T-helper 1 cell treated with Interleukin-12 subunit alpha and Interleukin-12 subunit beta and Interleukin-4 antibody, amounts not matched to agents 30 μg/mL and 1 μg/mL, for 36 hours (primary cell): ENCODE results near the gene ZNF117.
"Not testable (repeated sequence)": the region's sequence is repeated elsewhere in the genome, so short reads cannot be mapped to it uniquely, and the experiment has no call there.

Experiments
- H3K27ac Mint-ChIP-seq: one replicate; pipeline ENCODE4 v1.8.0; 2021; ENCODE audit warnings: mild to moderate bottlenecking, mixed read lengths
- H3K27me3 Mint-ChIP-seq: one replicate; pipeline ENCODE4 v1.8.0; 2021; ENCODE audit warnings: low read depth, mixed read lengths
- H3K36me3 Mint-ChIP-seq: one replicate; pipeline ENCODE4 v1.8.0; 2021; ENCODE audit warnings: low read depth, mixed read lengths
- H3K4me1 Mint-ChIP-seq: one replicate; pipeline ENCODE4 v1.8.0; 2021; ENCODE audit warnings: low read depth, mixed read lengths
- H3K4me3 Mint-ChIP-seq: one replicate; pipeline ENCODE4 v1.8.0; 2021; ENCODE audit warnings: mild to moderate bottlenecking, moderate library complexity, mixed read lengths
- H3K9me3 Mint-ChIP-seq: one replicate; pipeline ENCODE4 v1.8.0; 2021; ENCODE audit warnings: mixed read lengths

Gene ZNF117

DNA sequence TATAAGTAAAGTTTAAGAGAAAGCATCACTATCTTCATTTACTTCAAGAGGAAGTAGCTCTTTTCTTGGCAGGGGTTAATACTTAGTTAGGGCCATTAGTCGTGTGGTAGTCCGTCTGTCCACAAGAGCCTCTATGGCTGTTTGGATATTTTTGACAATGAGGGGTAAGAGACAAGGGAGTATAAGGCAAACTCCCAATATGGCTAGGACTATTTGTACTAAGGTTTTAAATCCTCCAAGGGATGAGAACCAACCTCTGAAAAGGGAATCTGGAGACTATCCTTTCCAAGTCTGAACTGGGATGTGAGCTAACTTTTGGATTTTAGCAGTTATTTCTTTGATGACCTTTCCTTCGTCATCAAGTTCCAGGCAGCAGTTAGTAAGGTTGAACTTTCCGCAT lies at the start of gene ZNF117:
ZNF117 (minus strand) TSS at position 101 of the 400 bp plus-strand sequence.
- Mint-ChIP-seq H3K36me3 (peaks cover 23% of the 10 kb centered on the region), H3K4me3 (no peak within 1 kb of the TSS), H3K9me3 (peaks cover 82% of the 10 kb centered on the region), H3K27me3 (no peaks in the 10 kb centered on the region), H3K4me1 (no peaks in the 10 kb centered on the region), H3K27ac (no peak within 1 kb of the TSS)

DNA sequence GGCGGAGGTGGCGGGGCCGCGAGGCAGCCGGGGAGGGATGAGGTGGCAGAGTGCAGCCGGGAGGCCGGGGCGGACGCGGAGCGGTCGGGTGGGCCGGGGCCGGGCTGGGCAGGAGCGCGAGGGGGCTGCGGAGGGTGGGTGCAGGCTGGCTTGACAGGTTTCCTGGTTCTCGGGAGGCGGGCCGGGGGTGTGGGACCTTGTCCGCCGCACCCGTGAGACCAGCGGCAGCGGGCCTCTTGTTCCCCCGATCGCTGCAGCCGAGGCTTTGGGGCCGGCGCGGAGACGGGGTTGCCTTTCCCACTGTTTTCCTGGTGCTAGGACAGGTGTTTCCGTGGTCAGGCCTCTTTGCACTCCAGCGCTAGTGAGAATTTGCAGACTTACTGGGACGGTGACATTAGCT lies 47.9 kb upstream of the ZNF117 start:
- H3K27ac Mint-ChIP-seq = peak overlapping the region; percentile 75

DNA sequence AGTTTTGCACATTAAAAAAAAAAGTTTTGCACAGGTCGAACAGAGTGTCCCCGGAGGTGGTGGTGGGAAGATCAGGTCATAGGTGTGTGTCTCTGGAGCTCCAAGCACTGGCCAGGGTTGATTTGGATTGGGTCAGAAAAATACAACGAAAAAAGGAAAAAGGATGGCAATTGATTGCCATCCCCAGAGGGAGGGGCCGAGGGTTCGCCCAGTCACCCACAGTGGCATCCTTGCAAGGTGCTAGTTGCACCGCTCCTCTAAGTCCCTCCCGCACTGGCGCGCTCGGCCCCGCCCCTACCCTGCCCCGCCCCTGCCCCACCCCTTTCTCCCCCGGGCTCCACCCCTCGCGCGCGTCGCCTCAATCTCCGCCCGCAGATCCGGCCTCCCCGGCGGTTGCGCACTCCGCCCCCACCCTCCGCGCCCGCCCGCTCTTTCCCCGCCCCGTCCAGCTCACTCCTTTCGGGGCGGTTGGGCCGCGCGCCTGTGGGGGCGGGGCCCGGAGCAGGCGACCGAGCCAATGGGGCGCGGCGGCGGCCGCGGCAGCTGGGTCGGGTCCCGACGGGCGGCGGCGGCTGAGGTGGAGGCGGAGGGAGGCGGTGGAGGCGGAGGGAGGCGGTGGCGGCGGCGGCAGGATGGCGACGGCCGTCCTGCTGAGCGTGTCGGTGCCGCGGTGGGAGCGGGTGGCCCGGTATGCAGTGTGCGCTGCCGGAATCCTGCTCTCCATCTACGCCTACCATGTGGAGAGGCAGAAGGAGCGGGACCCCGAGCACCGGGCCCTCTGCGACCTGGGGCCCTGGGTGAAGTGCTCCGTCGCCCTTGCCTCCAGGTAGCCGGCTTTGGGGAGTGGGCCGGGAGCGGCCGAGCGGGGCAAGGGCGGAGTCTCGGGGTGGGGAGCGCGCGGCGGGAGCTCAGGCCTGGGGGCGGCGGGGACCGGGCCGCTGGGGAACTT lies 47.2 kb upstream of the ZNF117 start:
- peak overlapping the region; percentile 71 for H3K27ac Mint-ChIP-seq
- peaks cover 2% of the 10 kb centered on the region for H3K36me3 Mint-ChIP-seq
- H3K4me3 Mint-ChIP-seq = peak overlapping the region; percentile 76
- peaks cover 14% of the 10 kb centered on the region for H3K4me1 Mint-ChIP-seq
- no peaks in the 10 kb centered on the region for H3K27me3 Mint-ChIP-seq
- peaks cover 3% of the 10 kb centered on the region for H3K9me3 Mint-ChIP-seq

More for the DNA sequence above, 47.9 kb upstream of the ZNF117 start:
- peaks cover 14% of the 10 kb centered on the region for H3K4me1 Mint-ChIP-seq
- not testable (repeated sequence) for H3K36me3 Mint-ChIP-seq, H3K9me3 Mint-ChIP-seq, H3K27me3 Mint-ChIP-seq
- H3K4me3 Mint-ChIP-seq = peak overlapping the region; percentile 85

DNA sequence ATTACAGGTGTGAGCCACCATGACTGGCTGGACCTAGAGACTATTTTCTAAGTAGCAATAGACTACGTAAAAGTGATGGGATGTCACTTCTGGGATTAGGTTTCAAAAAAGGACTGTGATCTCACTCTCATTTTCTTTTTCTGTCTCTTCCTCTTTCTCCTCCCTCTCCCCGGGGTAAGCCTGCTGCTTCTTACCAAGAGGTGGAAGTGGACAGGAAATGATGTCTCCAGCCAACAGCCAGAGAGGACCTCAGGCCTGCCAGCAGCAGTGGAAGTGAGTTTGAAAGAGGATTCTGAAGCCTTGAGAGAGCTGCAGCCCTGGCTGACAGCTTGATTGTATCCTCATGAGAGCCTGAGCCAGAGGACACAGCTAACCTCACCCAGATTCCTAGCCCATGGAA lies 45.7 kb upstream of the ZNF117 start:
- peaks cover 14% of the 10 kb centered on the region for H3K4me1 Mint-ChIP-seq
- not testable (repeated sequence) for H3K9me3 Mint-ChIP-seq, H3K27ac Mint-ChIP-seq, H3K27me3 Mint-ChIP-seq, H3K36me3 Mint-ChIP-seq, H3K4me3 Mint-ChIP-seq

DNA sequence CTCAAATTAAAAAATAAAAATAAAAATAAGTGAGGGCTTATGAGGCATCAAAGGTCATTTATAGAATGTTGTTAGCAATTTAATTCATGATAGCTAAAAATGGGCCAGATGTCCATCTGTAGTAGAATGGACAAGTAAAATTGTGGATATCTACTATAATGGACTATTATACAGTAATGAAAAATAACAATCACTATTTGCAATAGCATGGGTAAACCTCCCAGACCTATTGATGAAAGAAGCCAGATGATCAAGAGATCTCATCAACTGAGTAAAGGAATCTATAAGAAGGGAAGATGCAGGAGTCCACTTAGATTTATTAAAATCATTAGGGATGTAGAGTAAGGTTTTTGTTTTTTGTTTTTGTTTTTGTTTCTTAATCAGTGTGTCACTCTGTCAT lies 44.6 kb upstream of the ZNF117 start:
- not testable (repeated sequence) for H3K27me3 Mint-ChIP-seq, H3K27ac Mint-ChIP-seq, H3K36me3 Mint-ChIP-seq, H3K9me3 Mint-ChIP-seq, H3K4me3 Mint-ChIP-seq
- H3K4me1 Mint-ChIP-seq = peaks cover 14% of the 10 kb centered on the region

DNA sequence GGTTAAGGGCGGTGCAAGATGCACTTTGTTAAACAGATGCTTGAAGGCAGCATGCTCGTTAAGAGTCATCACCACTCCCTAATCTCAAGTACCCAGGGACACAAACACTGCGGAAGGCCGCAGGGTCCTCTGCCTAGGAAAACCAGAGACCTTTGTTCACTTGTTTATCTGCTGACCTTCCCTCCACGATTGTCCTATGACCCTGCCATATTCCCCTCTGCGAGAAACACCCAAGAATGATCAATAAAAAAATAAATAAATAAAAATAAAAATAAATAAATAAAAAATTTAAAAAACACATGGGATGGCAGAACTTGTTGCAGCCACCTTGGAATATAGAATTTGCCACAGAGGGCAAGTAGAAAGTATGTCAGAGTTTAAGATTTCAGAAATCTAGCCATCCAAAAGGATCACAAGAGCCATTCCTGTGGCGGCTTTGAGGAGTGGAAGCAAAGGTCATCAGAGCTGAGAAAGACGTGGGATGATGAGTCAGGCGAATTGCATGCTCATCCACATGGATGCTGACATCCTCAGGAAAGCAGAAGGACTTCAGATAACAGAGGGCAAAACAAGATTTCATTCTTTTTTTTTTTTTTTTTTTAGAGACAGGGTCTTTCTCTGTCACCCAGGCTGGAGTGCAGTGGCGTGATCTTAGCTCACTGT lies 43.4 kb upstream of the ZNF117 start:
- not testable (repeated sequence) for H3K27me3 Mint-ChIP-seq, H3K36me3 Mint-ChIP-seq, H3K4me3 Mint-ChIP-seq, H3K9me3 Mint-ChIP-seq, H3K4me1 Mint-ChIP-seq, H3K27ac Mint-ChIP-seq

DNA sequence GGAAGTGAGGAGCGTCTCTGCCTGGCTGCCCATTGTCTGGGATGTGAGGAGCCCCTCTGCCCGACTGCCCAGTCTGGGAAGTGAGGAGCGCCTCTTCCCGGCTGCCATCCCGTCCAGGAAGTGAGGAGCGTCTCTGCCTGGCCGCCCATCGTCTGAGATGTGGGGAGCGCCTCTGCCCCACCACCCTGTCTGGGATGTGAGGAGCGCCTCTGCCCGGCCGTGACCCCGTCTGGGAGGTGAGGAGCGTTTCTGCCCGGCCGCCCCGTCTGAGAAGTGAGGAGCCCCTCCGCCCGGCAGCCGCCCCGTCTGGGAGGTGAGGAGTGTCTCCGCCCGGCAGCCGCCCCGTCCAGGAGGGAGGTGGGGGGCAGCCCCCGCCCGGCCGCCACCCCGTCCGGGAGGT lies 42.6 kb upstream of the ZNF117 start:
- H3K4me3 Mint-ChIP-seq, H3K36me3 Mint-ChIP-seq, H3K27ac Mint-ChIP-seq, H3K4me1 Mint-ChIP-seq, H3K9me3 Mint-ChIP-seq, H3K27me3 Mint-ChIP-seq: not testable (repeated sequence)

DNA sequence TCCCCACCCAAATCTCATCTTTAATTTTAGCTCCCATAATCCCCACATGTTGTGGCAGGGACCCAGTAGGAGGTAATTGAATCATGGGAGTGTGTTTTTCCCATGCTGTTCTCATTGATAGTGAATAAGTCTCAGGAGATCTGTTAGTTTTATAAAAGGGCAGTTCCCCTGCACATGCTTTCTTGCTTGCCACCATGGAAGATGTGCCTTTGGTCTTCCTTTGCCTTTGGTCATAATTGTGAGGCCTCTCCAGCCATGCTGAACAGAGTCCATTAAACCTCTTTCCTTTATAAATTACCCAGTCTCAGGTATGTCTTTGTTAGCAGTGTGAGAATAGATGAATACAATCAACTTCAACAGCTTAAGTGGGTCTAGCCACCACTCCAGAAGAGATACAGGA lies 34.2 kb upstream of the ZNF117 start:
- H3K4me3 Mint-ChIP-seq, H3K4me1 Mint-ChIP-seq, H3K36me3 Mint-ChIP-seq, H3K9me3 Mint-ChIP-seq, H3K27me3 Mint-ChIP-seq, H3K27ac Mint-ChIP-seq: not testable (repeated sequence)

DNA sequence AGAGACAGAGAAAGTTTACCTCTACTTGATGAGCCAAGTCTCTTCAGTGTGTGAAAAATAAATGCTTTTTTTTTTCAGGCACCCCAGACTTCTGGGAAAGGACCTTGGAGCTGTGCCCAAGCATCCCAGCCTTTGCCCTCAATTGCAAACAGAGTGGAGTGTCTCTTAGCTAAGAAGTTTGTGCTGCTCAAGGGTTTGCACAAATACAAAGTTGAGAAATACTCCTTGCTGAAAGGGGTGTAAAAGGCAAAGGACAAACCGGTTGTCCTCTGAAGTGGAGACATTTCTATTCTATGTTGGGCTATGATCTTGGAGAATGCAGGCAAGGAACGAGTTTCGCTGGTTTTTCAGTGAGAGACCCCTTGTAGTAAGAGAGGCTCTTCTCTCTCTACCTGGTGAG lies 30.1 kb upstream of the ZNF117 start:
- not testable (repeated sequence) for H3K9me3 Mint-ChIP-seq, H3K36me3 Mint-ChIP-seq, H3K27ac Mint-ChIP-seq, H3K4me3 Mint-ChIP-seq, H3K4me1 Mint-ChIP-seq, H3K27me3 Mint-ChIP-seq

DNA sequence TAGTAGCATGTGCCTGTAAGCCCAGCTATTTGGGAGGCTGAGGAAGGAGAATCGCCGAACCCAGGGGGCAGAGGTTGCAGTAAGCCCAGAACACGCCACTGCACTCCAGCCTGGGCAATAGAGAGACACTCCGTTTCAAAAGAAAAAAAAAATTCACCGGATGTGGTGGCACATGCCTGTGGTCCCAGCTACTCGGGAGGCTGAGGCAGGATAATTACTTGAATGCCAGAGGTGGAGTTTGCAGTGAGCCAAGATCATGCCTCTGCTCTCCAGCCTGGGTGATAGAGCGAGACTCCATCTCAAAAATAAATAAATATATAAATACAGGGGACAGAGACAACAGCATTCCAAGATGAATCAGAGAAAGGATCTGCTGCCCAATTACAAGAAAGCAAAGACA lies 19.0 kb upstream of the ZNF117 start:
- peaks cover 16% of the 10 kb centered on the region for H3K4me1 Mint-ChIP-seq
- not testable (repeated sequence) for H3K27ac Mint-ChIP-seq, H3K27me3 Mint-ChIP-seq, H3K9me3 Mint-ChIP-seq, H3K4me3 Mint-ChIP-seq, H3K36me3 Mint-ChIP-seq

DNA sequence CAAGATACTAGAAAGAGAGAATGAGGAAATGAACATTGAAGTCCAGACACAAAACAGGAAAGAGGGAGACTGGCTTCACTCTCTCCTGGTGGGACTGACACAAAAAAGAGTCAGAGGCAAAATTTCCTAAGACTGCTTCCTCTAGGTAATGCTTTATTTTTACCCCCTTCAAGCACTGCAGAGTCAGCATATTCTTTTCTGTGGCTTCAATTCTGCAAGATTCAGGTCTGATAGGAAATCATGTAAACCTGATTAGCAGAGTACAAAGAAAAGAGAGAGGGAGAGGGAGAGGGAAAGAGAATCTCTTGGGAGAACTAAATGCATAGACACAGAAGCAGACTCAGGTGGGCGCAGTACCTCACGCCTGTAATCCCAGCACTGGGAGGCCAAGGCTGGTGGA lies 18.6 kb upstream of the ZNF117 start:
- H3K9me3 Mint-ChIP-seq, H3K27ac Mint-ChIP-seq, H3K4me3 Mint-ChIP-seq, H3K27me3 Mint-ChIP-seq: not testable (repeated sequence)
- Mint-ChIP-seq H3K4me1 (peaks cover 21% of the 10 kb centered on the region), H3K36me3 (peaks cover 14% of the 10 kb centered on the region)

DNA sequence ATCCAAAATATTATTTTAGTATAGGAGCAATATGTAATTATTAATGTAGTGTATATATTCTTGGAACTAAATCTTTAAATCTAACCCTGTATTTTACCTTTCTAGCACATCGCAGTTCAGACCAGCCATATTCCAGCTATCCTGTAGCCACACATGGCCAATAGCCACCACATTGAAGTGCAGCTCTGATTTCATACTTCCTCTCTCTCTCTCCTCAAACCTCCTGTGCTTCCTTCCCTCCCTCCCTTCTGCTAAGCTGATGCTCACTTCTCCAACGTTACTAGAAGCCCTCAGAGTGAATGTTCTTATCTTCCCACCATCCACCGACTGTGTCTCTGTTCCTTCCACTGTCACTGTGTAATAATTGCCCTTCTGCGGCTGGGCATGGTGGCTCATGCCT lies 16.2 kb upstream of the ZNF117 start:
- H3K27ac Mint-ChIP-seq = peak overlapping the region; percentile 94
- not testable (repeated sequence) for H3K27me3 Mint-ChIP-seq
- H3K36me3 Mint-ChIP-seq = peaks cover 33% of the 10 kb centered on the region
- peak overlapping the region; percentile 94 for H3K4me3 Mint-ChIP-seq
- peaks cover 22% of the 10 kb centered on the region for H3K9me3 Mint-ChIP-seq
- H3K4me1 Mint-ChIP-seq = peaks cover 25% of the 10 kb centered on the region

DNA sequence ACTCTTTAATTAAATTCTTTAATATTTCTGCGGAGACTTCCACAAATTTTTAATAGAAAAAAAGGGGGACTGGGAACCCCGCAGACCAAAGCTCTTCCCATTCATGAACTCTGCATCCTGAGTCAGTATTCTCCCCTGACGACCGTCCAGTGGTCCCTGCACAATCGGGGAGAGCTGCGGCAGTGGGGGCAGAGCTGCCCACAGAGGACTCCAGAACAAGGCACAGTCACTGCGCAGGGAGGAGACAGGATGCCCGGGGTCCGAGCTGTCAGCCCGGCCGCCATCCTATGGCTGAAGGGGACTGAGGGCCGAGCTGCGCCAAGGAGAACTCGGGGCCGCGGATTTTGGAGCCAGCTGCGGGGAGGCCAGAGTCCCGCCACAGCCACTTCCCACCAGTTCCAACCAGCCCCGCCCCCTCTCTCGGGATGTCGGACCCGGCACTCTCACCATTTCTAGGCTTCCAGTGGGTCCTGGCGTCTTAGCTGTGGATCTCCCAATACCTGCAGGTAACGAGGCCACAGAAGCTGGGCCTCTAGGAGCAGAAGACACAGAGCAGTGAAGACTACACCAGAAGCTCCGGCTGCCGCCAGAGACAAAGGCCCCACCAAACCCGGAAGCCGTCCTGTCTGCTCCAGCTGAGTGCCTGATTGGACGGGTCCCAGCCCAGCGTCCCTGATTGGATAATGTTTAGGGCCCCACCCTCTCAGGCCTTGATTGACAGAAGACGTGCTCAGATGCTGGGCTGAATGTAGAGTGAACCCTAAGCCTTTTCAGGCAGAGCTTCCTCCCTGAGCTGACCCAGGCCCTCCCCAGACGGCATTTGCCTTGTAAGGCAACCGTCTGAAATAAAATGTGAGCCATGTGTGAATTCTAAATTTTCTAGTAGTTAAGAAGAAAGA lies 15.5 kb upstream of the ZNF117 start, which contains the start of gene ERV3-1:
ERV3-1 (minus strand) TSS at position 594 of the 899 bp plus-strand sequence. CDS start 13,661 bp downstream, outside the sequence.
- peak within 1 kb of the TSS; percentile 94 for H3K4me3 Mint-ChIP-seq
- H3K27me3 Mint-ChIP-seq = no peaks in the 10 kb centered on the region
- H3K27ac Mint-ChIP-seq = peak within 1 kb of the TSS; percentile 94
- peaks cover 26% of the 10 kb centered on the region for H3K9me3 Mint-ChIP-seq
- peaks cover 29% of the 10 kb centered on the region for H3K4me1 Mint-ChIP-seq
- H3K36me3 Mint-ChIP-seq = peaks cover 40% of the 10 kb centered on the region

DNA sequence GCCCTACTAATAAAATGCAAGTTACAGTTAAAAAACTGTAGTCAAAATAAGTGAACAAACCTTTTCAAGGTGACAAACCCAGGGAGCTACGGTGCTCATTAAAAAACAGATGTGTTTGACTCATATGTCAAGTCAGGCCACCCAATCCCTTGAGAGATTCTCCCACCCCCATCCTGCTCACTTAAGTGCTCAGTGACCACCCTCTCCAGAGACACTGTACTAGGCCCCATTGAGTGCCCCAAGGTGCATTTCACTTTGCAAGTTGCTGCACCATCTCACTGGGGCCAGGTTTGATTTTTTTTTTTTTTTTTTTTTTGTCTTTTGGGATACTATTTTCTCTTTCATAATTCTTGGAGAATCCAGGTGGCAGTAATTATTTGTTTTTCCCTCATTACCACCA lies 13.7 kb upstream of the ZNF117 start:
- no peak overlapping the region for H3K27ac Mint-ChIP-seq
- H3K4me1 Mint-ChIP-seq = peaks cover 32% of the 10 kb centered on the region
- no peaks in the 10 kb centered on the region for H3K27me3 Mint-ChIP-seq

More for the DNA sequence above, 13.7 kb upstream of the ZNF117 start:
- Mint-ChIP-seq H3K36me3 (peaks cover 51% of the 10 kb centered on the region), H3K4me3 (no peak overlapping the region), H3K9me3 (peaks cover 39% of the 10 kb centered on the region)
